ENCODE measurements around the gene WWOX. TPM values are rescaled to one million over a fixed set of nuclear protein-coding genes. Genes with fewer than 3 reads are reported as not detected.

WWOX gene
- total RNA-seq, 1 donor from 2014 or later = 18.6 TPM

DNA sequence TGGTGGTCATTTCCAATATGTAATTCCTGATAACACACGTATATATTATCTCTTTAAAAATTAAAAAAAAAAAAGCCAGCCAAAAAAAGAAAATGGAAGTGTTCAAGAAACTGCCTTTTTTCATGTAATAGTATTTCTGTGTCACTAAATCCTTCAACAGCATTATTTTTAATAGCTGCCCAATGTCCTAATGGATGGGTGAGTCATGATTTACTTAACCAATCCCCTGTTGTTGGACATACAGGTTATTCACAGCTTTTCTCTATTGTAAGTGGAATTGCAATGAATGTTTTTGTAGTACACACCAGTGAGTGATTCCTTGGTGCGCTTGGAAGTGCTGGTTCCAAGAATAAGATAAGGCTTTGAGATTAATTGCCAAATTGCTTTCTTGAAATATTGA is 124.9 kb downstream of the WWOX start:
- H3K9me3 Mint-ChIP-seq (ENCODE audit: unreplicated experiment) = no peaks in the 10 kb centered on the region
- H3K27ac Mint-ChIP-seq (ENCODE audit: unreplicated experiment) = no peak overlapping the region
- peaks cover 18% of the 10 kb centered on the region for H3K4me1 Mint-ChIP-seq (ENCODE audit: unreplicated experiment)
- H3K4me3 Mint-ChIP-seq (ENCODE audit: unreplicated experiment) = no peak overlapping the region
- no peak for DNase-seq (ENCODE audit: low spot score)
- H3K27me3 Mint-ChIP-seq (ENCODE audit: unreplicated experiment) = peaks cover 1% of the 10 kb centered on the region
- H3K36me3 Mint-ChIP-seq (ENCODE audit: low read depth, unreplicated experiment) = no peaks in the 10 kb centered on the region
- TF ChIP-seq, protein P1, sequence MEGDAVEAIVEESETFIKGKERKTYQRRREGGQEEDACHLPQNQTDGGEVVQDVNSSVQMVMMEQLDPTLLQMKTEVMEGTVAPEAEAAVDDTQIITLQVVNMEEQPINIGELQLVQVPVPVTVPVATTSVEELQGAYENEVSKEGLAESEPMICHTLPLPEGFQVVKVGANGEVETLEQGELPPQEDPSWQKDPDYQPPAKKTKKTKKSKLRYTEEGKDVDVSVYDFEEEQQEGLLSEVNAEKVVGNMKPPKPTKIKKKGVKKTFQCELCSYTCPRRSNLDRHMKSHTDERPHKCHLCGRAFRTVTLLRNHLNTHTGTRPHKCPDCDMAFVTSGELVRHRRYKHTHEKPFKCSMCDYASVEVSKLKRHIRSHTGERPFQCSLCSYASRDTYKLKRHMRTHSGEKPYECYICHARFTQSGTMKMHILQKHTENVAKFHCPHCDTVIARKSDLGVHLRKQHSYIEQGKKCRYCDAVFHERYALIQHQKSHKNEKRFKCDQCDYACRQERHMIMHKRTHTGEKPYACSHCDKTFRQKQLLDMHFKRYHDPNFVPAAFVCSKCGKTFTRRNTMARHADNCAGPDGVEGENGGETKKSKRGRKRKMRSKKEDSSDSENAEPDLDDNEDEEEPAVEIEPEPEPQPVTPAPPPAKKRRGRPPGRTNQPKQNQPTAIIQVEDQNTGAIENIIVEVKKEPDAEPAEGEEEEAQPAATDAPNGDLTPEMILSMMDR (IDR thresholded peaks at IDR 0.05; ENCODE audit: unreplicated experiment) = no peak

DNA sequence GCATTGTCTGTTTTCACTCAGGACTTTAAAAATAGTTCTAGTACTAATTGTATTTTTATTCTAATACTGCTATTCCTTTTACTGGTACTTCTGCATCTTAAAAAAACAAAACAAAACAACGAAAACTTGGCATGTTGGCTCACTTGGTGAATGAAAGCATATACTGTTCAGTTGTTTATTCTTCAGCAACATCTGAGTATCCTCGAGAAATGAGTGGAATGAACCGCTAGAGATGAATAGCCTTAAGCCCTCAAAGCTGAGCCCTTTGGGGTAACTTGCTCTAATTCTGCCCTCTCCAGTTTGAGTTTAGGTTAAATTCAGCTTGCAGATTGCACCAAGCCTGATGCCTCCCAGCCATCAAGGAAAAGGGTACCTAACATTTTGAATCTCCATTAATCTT is 126.5 kb downstream of the WWOX start:
- H3K36me3 Mint-ChIP-seq (ENCODE audit: low read depth, unreplicated experiment) = no peaks in the 10 kb centered on the region
- TF ChIP-seq, protein P1 (IDR thresholded peaks at IDR 0.05; ENCODE audit: unreplicated experiment) = no peak
- peaks cover 1% of the 10 kb centered on the region for H3K27me3 Mint-ChIP-seq (ENCODE audit: unreplicated experiment)
- H3K4me3 Mint-ChIP-seq (ENCODE audit: unreplicated experiment) = no peak overlapping the region
- H3K4me1 Mint-ChIP-seq (ENCODE audit: unreplicated experiment) = peaks cover 14% of the 10 kb centered on the region
- no peak overlapping the region for H3K27ac Mint-ChIP-seq (ENCODE audit: unreplicated experiment)
- DNase-seq (ENCODE audit: low spot score) = no peak
- H3K9me3 Mint-ChIP-seq (ENCODE audit: unreplicated experiment) = no peaks in the 10 kb centered on the region

DNA sequence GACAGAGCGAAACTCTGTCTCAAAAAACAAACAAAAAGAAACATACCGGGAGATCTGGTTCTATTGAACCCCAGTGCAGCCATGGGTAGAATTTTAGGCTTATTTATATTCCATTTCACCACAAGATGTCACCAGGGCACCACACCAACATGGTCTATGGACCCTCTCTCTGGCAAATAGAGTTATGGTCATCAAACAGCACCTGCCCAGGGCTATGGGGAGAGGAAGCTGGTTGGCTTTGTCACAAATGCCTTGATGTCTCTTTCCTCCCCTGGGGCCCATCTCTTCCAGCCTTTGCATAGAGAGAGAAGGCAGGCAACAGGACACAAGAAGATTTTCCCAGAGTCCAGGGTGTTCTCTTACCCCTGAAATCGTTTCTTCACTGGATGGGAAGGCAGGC is 128.4 kb downstream of the WWOX start:
- Mint-ChIP-seq H3K9me3 (ENCODE audit: unreplicated experiment) (no peaks in the 10 kb centered on the region), H3K27ac (ENCODE audit: unreplicated experiment) (no peak overlapping the region), H3K4me3 (ENCODE audit: unreplicated experiment) (no peak overlapping the region), H3K36me3 (ENCODE audit: low read depth, unreplicated experiment) (no peaks in the 10 kb centered on the region), H3K4me1 (ENCODE audit: unreplicated experiment) (peaks cover 4% of the 10 kb centered on the region), H3K27me3 (ENCODE audit: unreplicated experiment) (peaks cover 1% of the 10 kb centered on the region)
- TF ChIP-seq, protein P1 (IDR thresholded peaks at IDR 0.05; ENCODE audit: unreplicated experiment) = no peak
- no peak for DNase-seq (ENCODE audit: low spot score)

DNA sequence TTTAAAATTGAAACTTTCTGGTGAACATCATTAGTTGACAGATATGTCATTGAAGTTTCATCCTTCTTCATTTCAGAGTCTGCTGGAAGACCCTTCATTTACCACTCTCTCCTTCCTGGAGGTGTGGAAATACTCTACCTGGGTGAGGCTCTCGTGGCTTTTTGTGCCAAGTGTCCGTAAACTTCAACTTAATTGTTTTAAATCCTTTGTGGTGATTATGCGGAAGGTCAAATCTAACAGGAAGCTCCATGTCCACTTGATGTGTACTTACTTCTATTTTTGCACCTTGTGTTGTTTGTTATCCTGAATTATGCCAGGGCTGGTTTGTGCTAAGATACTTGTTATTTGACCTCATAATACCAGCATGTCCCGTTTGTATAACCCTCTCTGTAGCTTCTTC is 129.2 kb downstream of the WWOX start:
- H3K27ac Mint-ChIP-seq (ENCODE audit: unreplicated experiment) = no peak overlapping the region

DNA sequence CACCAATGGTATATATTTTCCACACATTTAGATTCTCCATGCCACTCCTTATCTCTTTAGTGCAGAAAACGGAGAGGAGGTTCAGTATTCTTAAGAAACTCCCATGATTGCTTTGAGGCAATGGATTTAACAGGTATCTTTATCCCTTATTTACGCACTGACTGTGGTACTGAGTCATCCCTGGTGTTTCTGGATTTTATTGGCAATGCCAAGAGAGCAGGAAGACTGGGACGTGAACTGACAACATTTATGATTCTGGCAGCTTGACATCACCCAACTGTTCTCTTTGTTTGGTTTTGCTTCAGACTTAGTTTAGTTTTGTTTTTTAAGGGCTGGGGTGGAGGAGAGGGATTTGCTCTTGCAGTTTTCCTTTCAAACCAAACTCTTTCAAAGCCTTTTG is 131.4 kb downstream of the WWOX start:
- Mint-ChIP-seq H3K4me3 (ENCODE audit: unreplicated experiment) (no peak overlapping the region), H3K9me3 (ENCODE audit: unreplicated experiment) (no peaks in the 10 kb centered on the region), H3K36me3 (ENCODE audit: low read depth, unreplicated experiment) (no peaks in the 10 kb centered on the region), H3K27me3 (ENCODE audit: unreplicated experiment) (peaks cover 1% of the 10 kb centered on the region), H3K4me1 (ENCODE audit: unreplicated experiment) (peaks cover 6% of the 10 kb centered on the region), H3K27ac (ENCODE audit: unreplicated experiment) (no peak overlapping the region)
- TF ChIP-seq, protein P1 (IDR thresholded peaks at IDR 0.05; ENCODE audit: unreplicated experiment) = no peak
- no peak for DNase-seq (ENCODE audit: low spot score)

More for the DNA sequence above, 129.2 kb downstream of the WWOX start:
- no peak overlapping the region for H3K4me3 Mint-ChIP-seq (ENCODE audit: unreplicated experiment)
- H3K9me3 Mint-ChIP-seq (ENCODE audit: unreplicated experiment) = no peaks in the 10 kb centered on the region
- H3K4me1 Mint-ChIP-seq (ENCODE audit: unreplicated experiment) = peaks cover 4% of the 10 kb centered on the region
- TF ChIP-seq, protein P1 (IDR thresholded peaks at IDR 0.05; ENCODE audit: unreplicated experiment) = no peak
- no peak for DNase-seq (ENCODE audit: low spot score)
- H3K27me3 Mint-ChIP-seq (ENCODE audit: unreplicated experiment) = peaks cover 1% of the 10 kb centered on the region
- no peaks in the 10 kb centered on the region for H3K36me3 Mint-ChIP-seq (ENCODE audit: low read depth, unreplicated experiment)
